Neural progenitor cell (in vitro differentiated cells): ENCODE measurements around the gene MACROD2.

Source experiments
- EZH2 ChIP-seq: fragments of 200-600 bp; sonication (generic); IDR thresholded peaks from 2 replicates; pipeline ENCODE4 v1.6.1; 2017; ENCODE audit warnings: antibody characterized with exemption, mild to moderate bottlenecking, moderate library complexity
- TF ChIP-seq, protein P1 (sequence below): fragments of 200-600 bp; sonication (generic); IDR thresholded peaks from 2 replicates; pipeline ENCODE4 v1.5.1; 2017; ENCODE audit warnings: antibody characterized with exemption, mild to moderate bottlenecking

- TF ChIP-seq, protein P1, sequence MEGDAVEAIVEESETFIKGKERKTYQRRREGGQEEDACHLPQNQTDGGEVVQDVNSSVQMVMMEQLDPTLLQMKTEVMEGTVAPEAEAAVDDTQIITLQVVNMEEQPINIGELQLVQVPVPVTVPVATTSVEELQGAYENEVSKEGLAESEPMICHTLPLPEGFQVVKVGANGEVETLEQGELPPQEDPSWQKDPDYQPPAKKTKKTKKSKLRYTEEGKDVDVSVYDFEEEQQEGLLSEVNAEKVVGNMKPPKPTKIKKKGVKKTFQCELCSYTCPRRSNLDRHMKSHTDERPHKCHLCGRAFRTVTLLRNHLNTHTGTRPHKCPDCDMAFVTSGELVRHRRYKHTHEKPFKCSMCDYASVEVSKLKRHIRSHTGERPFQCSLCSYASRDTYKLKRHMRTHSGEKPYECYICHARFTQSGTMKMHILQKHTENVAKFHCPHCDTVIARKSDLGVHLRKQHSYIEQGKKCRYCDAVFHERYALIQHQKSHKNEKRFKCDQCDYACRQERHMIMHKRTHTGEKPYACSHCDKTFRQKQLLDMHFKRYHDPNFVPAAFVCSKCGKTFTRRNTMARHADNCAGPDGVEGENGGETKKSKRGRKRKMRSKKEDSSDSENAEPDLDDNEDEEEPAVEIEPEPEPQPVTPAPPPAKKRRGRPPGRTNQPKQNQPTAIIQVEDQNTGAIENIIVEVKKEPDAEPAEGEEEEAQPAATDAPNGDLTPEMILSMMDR, result no peak
- no peak for TF ChIP-seq EZH2
Measured at GRCh38 chr20:15496501-15497039, 1501.3 kb downstream of the MACROD2 start.
